Measurements from ENCODE around the gene GET4. TPM values are rescaled to one million over a fixed set of nuclear protein-coding genes. Genes with fewer than 3 reads are reported as not detected.

The GET4 gene
- total and polyA plus RNA-seq, 2 of the 8 experiments (the other 6 are each of a cell fraction or from before 2014, with no cell fraction given), result 56.7 to 74.1 TPM

- TF ChIP-seq SP2 (IDR thresholded peaks at IDR 0.05; ENCODE audit: low read length), result no peak
- no peak for TF ChIP-seq HDAC2 (IDR thresholded peaks at IDR 0.05; ENCODE audit: borderline replicate concordance in 1 of 2, low read depth in 2 of 2, low read length in 2 of 2)
- no peak for TF ChIP-seq ZNF274 (IDR thresholded peaks at IDR 0.05; ENCODE audit: borderline replicate concordance, extremely low read depth, low read length)
- no peak for TF ChIP-seq SRF (IDR thresholded peaks at IDR 0.05; ENCODE audit: low read depth, low read length)
- no peak for TF ChIP-seq CHD1 (IDR thresholded peaks at IDR 0.05; ENCODE audit: low read depth, low read length)
- TF ChIP-seq RBBP5 (IDR thresholded peaks at IDR 0.05; ENCODE audit: borderline replicate concordance, low read depth, low read length), result no peak
Observed at GRCh38 chr7:913736-914520, 37.6 kb downstream of the GET4 start (continued).

All from H1 (cell line).